Anterior cingulate cortex (tissue), 58 donors: Measurements from ENCODE around the gene DPH6.
"Not testable (repeated sequence)": the region's sequence is repeated elsewhere in the genome, so short reads cannot be mapped to it uniquely, and the experiment has no call there.

Experiments used
- DNase-seq, 58 donors: peaks; one replicate each; lab custom pipeline; 2025; lab: John Stamatoyannopoulos, UW

Gene DPH6

GRCh38 chr15:35351059-35351458, 194.9 kb downstream of the DPH6 start:
- no peak for DNase-seq

DNA sequence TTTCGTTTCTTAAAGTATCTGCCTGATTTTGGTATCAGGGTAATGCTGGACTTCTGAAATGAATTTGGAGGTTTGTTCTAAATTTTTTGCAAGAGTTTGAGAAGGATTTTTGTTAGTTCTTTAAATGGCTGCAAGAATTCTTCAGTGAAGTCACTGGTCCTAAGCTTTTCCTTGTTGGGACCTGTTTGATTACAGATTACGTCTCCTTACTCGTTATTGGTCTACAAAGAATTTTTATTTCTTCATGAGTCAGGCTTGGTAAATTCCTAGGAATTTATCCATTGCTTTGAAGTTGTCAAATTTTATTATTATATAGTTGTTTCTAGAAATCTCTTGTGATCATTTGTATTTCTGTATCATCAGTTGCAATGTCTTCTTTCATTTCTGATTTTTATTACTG, 196.0 kb downstream of the DPH6 start:
- no peak for DNase-seq

GRCh38 chr15:35330916-35331315, 215.0 kb downstream of the DPH6 start:
- DNase-seq = no peak

GRCh38 chr15:35330048-35330695, 215.8 kb downstream of the DPH6 start:
- no peak for DNase-seq

GRCh38 chr15:35329521-35329961, 216.4 kb downstream of the DPH6 start:
- DNase-seq = no peak

- DNase-seq = not testable (repeated sequence)
Observed at GRCh38 chr15:35328836-35329235, 217.1 kb downstream of the DPH6 start.

GRCh38 chr15:35327789-35328188, 218.2 kb downstream of the DPH6 start:
- DNase-seq = no peak

DNA sequence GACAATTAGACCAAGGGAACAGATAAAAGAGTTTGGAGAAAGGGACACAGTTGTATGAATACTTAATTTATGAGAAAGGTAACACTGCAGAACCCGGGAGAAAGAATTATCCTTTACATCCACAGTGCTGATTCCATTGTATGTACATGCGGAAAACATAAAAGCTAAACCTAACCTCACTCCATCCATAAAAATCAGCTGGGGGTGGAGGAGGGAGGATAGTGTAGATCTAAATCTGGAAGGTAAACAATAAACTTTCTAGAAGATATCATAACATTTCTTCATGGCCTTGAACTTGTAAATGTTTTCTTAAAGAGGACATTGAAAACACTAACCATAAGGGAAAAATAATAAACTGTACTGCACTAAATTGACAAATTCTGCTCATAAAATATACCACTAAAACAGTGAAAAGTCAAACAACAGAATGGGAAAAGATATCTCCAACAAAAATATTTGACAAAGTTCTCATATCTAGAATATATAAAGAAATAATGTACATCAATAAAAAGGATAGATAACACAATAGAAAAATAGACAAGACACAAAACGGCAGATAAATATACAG, 220.5 kb downstream of the DPH6 start:
- no peak for DNase-seq

GRCh38 chr15:35323141-35323540, 222.8 kb downstream of the DPH6 start:
- no peak for DNase-seq

GRCh38 chr15:35321926-35322325, 224.0 kb downstream of the DPH6 start:
- DNase-seq = no peak

GRCh38 chr15:35320911-35321310, 225.1 kb downstream of the DPH6 start:
- no peak for DNase-seq
